Omental fat pad (tissue), 4 donors: Measurements from ENCODE around the gene ASPN. TPM values are rescaled to one million over a fixed set of nuclear protein-coding genes. Genes with fewer than 3 reads are reported as not detected.

Experiments
- ATAC-seq: fragments of 150-250 bp; one replicate; pipeline ENCODE4 v1.9.1; 2016; ENCODE audit warnings: mild to moderate bottlenecking, moderate library complexity; ENCODE audit not compliant: low FRiP score
- DNase-seq: peaks from one replicate; pipeline ENCODE4 v3.0.0-alpha.2; 2019; ENCODE audit warnings: low spot score
- total RNA-seq, 4 donors: library from RNA; depleted of rRNA; stranded (reverse); fragments of >200 nt; gene quantifications; one replicate each; pipeline ENCODE4 v1.1.0, GENCODE V29; 2016
- TF ChIP-seq, protein P1 (sequence below), 3 donors: fragments of 450-650 bp; IDR thresholded peaks; one replicate each; pipeline ENCODE4 v1.5.1; 2016 to 2017; ENCODE audit warnings: antibody characterized with exemption in 3 of 3, mild to moderate bottlenecking in 3 of 3, moderate library complexity in 2 of 3

ASPN gene
- total RNA-seq, 4 donors from 2014 or later = 4.8 to 17.7 (median 11.4) TPM

DNA sequence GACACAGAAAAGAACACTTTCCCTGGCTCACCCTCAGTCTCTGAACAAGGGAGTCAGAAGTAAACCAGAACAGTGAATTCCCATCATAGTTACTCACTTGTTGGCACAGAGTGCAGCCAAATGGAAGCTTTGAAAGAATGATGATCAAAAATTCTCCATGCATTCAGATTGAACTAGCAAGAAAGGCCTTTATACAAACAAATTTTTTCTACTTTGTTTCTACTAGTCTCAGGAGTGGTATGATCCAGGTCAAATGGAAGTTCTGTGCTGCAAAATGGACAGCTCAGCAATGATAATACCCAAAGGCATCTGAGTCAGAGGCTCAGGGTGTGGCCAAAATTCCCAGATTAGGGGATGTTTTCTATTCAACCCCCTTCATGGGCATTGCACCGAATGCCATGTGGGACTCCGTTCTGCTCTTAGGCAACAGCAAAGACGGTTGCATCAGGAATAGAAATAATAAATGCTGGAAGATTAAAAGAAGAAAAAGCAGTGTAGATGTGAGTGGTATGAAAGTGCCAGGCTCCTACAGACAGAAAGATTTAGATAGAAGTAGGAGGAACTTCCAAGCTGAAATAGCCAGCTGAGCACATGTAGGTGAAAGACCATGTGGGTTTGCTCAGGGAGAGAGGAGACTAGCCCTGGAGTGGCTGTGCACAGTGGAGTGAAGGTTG lies 24.0 kb upstream of the ASPN start:
- peak; percentile 42 for DNase-seq
- peak; percentile 93 for ATAC-seq
- TF ChIP-seq, protein P1, sequence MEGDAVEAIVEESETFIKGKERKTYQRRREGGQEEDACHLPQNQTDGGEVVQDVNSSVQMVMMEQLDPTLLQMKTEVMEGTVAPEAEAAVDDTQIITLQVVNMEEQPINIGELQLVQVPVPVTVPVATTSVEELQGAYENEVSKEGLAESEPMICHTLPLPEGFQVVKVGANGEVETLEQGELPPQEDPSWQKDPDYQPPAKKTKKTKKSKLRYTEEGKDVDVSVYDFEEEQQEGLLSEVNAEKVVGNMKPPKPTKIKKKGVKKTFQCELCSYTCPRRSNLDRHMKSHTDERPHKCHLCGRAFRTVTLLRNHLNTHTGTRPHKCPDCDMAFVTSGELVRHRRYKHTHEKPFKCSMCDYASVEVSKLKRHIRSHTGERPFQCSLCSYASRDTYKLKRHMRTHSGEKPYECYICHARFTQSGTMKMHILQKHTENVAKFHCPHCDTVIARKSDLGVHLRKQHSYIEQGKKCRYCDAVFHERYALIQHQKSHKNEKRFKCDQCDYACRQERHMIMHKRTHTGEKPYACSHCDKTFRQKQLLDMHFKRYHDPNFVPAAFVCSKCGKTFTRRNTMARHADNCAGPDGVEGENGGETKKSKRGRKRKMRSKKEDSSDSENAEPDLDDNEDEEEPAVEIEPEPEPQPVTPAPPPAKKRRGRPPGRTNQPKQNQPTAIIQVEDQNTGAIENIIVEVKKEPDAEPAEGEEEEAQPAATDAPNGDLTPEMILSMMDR (IDR thresholded peaks at IDR 0.05) = no peak

DNA sequence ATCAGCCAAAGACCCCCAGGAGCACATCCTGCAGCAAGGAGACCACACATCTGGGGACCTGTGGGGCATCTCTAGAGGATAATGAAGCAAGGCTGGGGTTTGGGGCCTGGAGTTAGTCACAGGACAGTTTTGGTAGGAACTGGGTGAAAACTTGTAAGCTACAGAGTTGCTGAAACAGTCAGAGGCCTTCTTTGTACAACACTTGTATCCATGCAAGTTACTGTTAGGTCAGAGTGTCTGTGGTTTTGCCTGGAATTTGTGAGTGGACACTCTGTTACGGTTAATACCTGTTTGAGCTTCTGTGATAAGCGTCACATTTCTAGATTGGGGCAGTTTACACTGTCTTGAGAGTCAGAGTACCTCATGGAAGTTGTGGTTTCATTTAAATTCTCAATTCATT lies 22.6 kb upstream of the ASPN start:
- DNase-seq (no peak), ATAC-seq (no peak)
- TF ChIP-seq, protein P1 (IDR thresholded peaks at IDR 0.05) = no peak

DNA sequence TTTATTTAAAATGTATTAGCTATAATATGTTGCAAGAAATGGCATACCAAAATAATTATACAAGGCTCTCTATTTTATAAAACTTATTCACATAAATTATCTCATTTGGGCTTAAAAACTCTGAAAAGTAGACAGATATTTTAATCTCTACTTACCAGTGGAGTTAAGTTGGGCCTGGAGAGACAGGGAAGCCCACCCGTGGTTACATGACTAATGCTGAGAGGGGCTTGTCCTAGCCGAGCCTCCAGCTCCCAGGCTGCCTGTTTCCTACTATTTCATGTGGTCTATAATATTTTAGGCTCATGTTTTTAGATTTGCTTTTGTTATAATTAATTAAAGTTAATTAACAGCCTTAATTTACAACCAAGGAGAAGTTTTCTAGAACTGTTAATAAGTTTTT lies 20.9 kb upstream of the ASPN start:
- DNase-seq = no peak
- no peak for ATAC-seq
- TF ChIP-seq, protein P1 (IDR thresholded peaks at IDR 0.05) = no peak

DNA sequence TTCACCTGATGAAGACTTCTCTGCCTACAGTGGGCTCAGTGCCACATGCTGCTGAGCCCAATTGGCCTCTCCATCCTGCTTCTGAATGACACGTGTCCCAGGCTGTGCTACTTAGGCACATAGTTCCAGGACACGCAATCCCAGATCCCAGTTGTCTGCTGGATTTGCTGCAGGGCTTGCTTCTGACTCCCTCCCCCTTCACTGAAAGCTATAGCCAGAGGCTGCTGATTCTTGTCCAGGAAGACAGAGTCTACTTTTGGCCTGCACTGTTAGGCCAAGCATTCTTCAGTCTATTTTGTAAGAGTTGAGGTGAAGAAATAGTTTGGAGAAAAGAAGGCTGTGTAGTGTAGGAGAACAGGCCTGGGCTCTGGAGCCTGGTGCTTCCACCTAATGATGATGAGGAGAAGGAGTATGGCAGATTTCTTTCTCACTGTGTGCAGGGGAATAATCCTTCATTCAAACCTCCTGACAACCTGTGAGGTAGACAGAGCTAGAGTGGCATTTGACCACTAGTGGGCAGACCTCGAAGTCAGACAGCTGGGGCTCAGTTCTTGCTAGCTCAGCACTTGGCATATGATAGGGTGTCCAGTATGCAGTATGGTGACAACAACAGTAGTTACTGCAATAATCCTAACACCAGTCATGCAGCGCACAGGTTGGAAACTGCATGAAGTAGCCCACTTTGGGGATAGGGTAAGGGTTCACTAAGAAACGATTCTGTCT lies 19.5 kb upstream of the ASPN start:
- TF ChIP-seq, protein P1 (IDR thresholded peaks at IDR 0.05) = no peak
- no peak for DNase-seq

DNA sequence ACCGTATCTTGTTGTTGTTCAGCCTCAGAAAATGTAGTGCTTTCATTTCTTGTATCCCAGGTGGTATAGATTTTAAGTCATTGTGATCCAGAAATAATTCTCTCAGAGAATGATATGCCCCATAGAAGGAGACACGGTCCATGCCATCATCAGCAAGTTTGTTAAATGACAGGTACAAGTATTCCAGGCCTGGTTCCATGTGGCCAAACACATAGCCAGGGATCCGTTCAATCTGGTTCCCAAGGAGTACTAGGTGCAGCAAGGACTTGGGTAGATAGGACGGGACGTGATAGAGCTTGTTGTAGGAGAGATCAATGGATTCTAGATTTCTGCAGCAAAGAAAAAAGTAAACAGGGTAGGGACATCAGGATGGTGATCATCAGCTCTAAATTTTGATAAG lies 18.4 kb upstream of the ASPN start:
- no peak for DNase-seq
- no peak for ATAC-seq
- TF ChIP-seq, protein P1 (IDR thresholded peaks at IDR 0.05) = no peak

More for the DNA sequence above, 19.5 kb upstream of the ASPN start:
- ATAC-seq = peak; percentile 55

DNA sequence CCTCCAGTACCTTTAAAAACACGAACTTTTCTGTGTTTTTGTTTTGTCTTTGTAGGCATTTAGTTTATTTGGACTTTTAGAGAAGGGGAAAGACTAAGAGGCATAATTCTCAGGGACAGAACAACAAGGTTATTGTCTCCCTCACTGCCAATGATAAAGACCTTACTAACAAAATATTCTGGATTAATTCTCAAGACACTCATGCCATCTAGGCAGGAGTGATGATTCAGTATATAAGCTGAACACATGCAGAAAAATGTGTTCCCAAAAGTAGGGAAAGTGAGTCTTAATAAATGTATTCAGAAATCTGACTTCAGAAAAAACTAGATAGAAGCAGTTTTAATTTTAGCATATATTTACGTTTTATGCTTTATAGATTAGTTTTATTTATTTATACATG lies 17.4 kb upstream of the ASPN start:
- DNase-seq (no peak), ATAC-seq (no peak)
- TF ChIP-seq, protein P1 (IDR thresholded peaks at IDR 0.05) = no peak
